ENCODE measurements around the gene USP44.

- no peak for TF ChIP-seq CTCF (IDR thresholded peaks at IDR 0.05)
- no peak for TF ChIP-seq POLR2A (IDR thresholded peaks at IDR 0.05)
Observed at GRCh38 chr12:95504140-95504539, 47.1 kb downstream of the USP44 start.
